IPS-15b (cell line): Measurements from ENCODE around the gene BCAS3.
"Not testable (repeated sequence)": the region's sequence is repeated elsewhere in the genome, so short reads cannot be mapped to it uniquely, and the experiment has no call there.

Source experiments
- H3K27me3 ChIP-seq: one replicate; pipeline ENCODE4 v1.6.1; 2013; ENCODE audit warnings: low read length; ENCODE audit not compliant: control insufficient read depth, insufficient read depth
- H3K36me3 ChIP-seq: one replicate; pipeline ENCODE4 v1.6.1; 2013; ENCODE audit warnings: low read length; ENCODE audit not compliant: control insufficient read depth, insufficient read depth
- H3K4me1 ChIP-seq: one replicate; pipeline ENCODE4 v1.6.1; 2013; ENCODE audit warnings: mild to moderate bottlenecking, low read length; ENCODE audit not compliant: control insufficient read depth, insufficient read depth
- H3K4me3 ChIP-seq: one replicate; pipeline ENCODE4 v1.5.1; 2013; ENCODE audit warnings: low read depth, low read length
- H3K9ac ChIP-seq: one replicate; pipeline ENCODE4 v1.6.1; 2013; ENCODE audit warnings: low read depth, mild to moderate bottlenecking, low read length
- H3K9me3 ChIP-seq: one replicate; pipeline ENCODE4 v1.6.1; 2013; ENCODE audit warnings: mild to moderate bottlenecking, low read length; ENCODE audit not compliant: control insufficient read depth, insufficient read depth

The BCAS3 gene

DNA sequence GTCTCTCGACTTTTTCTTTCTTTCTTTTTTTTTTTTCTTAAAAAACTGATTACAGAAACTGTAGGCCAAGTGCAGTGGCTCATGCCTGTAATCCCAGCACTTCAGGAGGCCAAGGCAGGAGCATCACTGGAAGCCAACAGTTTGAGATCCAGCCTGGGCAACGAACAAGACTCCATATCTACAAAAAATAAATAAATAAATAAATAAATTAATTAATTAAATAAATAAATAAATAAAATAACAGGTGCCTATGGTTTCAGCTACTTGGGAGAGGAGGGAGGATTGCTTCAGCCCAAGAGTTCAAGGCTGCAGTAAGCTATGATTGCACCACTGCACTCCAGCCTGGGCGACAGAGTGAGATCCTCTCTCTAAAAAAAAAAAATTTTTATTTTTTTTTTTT lies 679.4 kb downstream of the BCAS3 start:
- not testable (repeated sequence) for H3K9ac ChIP-seq, H3K27me3 ChIP-seq, H3K4me3 ChIP-seq, H3K36me3 ChIP-seq, H3K9me3 ChIP-seq, H3K4me1 ChIP-seq

DNA sequence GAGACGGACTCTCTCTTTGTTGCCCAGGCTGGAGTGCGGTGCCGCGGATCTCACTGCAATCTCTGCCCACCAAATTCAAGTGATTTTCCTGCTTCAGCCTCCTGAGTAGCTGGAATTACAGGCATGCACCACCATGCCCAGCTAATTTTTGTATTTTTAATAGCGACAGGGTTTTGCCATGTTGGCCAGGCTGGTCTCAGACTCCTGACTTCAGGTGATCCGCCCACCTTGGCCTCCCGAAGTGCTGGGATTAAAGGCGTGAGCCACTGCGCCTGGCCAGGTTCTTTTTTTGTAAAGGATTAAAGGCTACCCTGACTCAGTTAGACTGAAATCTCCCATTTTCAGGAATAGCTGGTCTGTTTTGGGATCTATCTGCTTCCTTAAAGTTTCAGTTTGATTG lies 681.9 kb downstream of the BCAS3 start:
- not testable (repeated sequence) for H3K9me3 ChIP-seq, H3K4me3 ChIP-seq, H3K36me3 ChIP-seq, H3K9ac ChIP-seq, H3K27me3 ChIP-seq, H3K4me1 ChIP-seq

DNA sequence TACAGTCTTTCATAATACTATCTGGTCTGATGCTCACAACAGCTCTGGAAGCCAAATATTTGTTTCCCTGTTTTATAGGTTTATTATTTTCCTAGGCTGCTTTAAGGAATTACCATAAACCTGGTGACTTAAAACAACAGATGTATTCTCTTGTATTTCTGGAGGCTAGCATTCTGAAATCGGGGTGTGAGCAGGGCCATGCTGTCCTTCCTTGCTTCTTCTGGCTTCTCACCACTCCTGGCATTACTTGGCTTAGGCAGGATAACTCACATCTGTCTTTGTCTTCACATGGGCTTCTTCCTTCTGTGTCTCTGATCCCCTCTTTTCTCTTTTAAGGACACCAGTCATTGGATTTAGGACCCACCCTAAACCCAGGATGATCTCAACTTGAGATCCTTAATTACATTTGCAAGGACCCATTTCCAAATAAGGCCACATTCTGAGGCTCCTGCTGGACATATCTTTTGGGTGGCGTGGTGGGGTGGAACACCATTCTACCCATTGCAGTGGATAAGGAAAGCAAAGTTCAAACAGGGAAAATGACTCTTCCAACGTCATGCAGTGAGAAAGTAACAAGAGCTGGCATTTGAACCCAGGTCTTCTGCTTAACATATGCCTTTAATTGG lies 682.8 kb downstream of the BCAS3 start:
- no peaks in the 10 kb centered on the region for H3K4me1 ChIP-seq
- no peak overlapping the region for H3K9ac ChIP-seq
- H3K27me3 ChIP-seq, result no peaks in the 10 kb centered on the region
- no peaks in the 10 kb centered on the region for H3K9me3 ChIP-seq
- no peaks in the 10 kb centered on the region for H3K36me3 ChIP-seq
- H3K4me3 ChIP-seq, result no peak overlapping the region

DNA sequence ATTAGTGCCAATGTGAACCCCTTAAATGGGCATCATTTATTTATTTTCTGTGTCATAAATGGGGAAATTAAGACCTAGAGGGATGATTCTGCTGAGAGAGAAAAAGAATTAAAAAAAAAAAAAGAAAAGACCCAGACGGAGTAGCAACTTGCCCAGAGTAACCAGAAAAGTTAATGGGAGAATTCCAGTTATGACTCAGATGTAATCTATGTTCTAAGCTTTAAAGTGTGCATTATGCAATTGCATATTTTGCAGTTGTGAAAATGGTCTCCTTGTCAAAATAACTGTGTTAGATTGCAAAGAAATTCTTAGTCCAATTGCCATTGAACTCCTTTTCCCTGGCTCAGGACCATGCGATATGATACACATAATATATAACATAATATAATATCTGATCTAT lies 683.4 kb downstream of the BCAS3 start:
- Histone ChIP-seq H3K9me3 (no peaks in the 10 kb centered on the region), H3K4me1 (no peaks in the 10 kb centered on the region), H3K4me3 (no peak overlapping the region), H3K9ac (no peak overlapping the region), H3K27me3 (no peaks in the 10 kb centered on the region), H3K36me3 (no peaks in the 10 kb centered on the region)

DNA sequence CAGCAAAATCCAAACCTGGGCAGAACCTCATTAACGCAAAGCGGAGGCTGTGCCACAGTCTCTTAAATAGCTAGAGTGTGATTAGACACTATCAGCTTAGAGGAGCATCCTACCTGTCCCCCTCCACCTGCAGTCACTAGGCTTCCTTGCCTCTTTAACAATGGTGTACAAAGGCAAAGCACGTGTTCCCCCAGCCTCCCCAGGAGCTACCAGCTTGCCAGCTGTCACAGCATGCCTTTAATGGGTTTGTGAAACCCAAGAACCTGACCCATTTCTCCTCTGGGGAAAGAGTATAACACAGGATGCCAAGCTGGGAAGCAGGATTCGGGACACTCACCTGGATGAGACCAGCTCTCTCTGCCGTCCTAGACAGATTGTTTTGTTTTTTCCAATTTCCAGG lies 684.7 kb downstream of the BCAS3 start:
- no peaks in the 10 kb centered on the region for H3K9me3 ChIP-seq
- H3K36me3 ChIP-seq, result no peaks in the 10 kb centered on the region
- H3K9ac ChIP-seq, result no peak overlapping the region
- no peaks in the 10 kb centered on the region for H3K4me1 ChIP-seq
- H3K27me3 ChIP-seq, result no peaks in the 10 kb centered on the region
- H3K4me3 ChIP-seq, result no peak overlapping the region

DNA sequence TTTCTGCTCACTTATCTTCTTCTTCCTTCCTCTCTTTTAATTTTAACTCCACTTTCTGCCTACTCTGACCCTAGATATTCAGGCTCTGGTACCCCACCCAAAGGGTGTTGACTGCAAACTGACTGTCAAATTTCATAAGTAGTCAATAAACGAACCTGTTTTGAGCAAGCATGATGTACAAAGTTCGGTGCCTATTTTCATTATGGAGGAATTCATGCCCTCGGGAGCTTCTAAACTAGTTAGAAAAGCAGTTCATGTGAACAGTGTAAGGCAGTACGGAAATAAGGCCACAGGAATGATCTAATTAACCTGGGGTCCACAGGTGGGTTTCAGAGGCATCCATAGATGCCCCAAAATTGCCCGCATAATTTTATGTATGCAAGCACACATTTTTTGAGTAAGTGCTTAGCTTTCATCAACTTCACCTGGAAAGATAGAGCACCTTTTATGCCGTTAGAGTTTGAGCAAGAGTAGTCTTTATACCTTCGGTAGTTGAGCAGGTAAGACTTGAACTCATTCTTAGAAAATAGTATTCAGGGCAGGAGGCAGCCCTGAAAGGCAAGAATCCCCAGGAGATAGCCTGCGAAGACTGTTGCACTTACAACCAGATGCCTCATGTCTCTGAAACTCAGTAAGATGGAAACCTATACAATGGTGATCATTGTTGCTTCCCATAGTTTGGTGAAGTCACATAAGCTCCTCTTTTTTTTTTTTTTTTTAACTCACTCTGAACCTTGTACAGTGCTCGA lies 685.4 kb downstream of the BCAS3 start:
- Histone ChIP-seq H3K27me3 (no peaks in the 10 kb centered on the region), H3K36me3 (no peaks in the 10 kb centered on the region), H3K9me3 (no peaks in the 10 kb centered on the region), H3K4me3 (no peak overlapping the region), H3K9ac (no peak overlapping the region), H3K4me1 (no peaks in the 10 kb centered on the region)

DNA sequence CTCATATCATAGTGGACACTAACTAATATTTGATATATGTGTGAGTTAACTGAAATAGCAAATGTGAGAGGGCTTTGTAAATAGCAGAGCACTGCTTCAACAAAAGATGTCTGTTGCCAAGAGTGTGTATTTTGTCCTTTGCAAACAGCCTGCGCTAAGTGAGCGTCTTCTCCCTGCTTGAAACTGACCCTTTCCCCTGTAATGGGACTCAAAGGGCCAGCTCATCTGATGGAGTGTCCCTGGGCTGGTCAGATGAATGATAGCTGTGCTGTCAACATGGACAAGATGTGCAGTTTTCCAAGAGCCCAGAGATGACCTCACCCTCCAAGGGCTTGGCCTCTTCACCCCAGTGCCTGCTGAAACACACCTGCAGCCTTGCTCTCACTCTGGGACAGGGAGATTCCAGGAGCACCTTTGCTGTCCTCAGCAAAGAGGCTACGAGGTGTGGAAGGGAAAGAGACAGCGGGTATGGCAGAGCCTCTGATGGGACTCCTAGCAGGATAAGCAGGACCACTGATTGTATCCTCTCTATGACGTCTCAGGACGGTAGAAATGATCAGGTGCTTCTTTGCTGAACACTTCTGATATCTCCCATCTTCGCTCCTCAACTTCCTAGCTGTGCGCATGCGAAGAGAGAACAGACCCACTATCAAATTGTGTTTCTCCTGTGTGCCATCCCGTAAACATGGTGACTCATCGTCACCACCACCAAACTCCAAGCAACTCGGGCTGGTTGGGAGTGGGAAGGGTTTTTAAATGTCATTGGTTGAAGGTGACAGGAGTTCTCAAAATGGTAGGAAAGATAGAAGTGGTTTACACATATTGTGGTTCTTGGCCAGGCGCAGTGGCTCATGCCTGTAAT lies 686.2 kb downstream of the BCAS3 start:
- H3K36me3 ChIP-seq, result no peaks in the 10 kb centered on the region
- no peak overlapping the region for H3K9ac ChIP-seq
- no peaks in the 10 kb centered on the region for H3K4me1 ChIP-seq
- no peak overlapping the region for H3K4me3 ChIP-seq
- H3K9me3 ChIP-seq, result no peaks in the 10 kb centered on the region
- no peaks in the 10 kb centered on the region for H3K27me3 ChIP-seq

DNA sequence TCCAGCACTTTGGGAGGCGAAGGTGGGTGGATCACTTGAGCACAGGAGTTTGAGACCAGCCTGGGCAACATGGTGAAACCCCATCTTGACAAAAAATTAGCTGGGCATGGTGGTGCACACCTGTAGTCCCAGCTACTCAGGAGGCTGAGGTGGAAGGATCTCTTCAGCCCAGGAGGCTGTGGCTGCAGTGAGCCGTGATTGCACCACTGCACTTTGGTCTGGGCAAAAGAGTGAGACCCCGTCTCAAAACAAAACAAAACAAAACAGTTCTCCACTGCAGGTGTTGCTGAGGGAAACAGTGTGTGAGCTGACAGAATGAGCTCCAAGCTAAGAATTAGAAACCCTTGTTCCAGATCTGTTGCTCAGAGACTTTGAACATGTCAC lies 686.8 kb downstream of the BCAS3 start:
- no peaks in the 10 kb centered on the region for H3K9me3 ChIP-seq
- H3K36me3 ChIP-seq, result no peaks in the 10 kb centered on the region
- H3K4me1 ChIP-seq, result no peaks in the 10 kb centered on the region
- no peak overlapping the region for H3K4me3 ChIP-seq
- H3K27me3 ChIP-seq, result no peaks in the 10 kb centered on the region
- H3K9ac ChIP-seq, result no peak overlapping the region

DNA sequence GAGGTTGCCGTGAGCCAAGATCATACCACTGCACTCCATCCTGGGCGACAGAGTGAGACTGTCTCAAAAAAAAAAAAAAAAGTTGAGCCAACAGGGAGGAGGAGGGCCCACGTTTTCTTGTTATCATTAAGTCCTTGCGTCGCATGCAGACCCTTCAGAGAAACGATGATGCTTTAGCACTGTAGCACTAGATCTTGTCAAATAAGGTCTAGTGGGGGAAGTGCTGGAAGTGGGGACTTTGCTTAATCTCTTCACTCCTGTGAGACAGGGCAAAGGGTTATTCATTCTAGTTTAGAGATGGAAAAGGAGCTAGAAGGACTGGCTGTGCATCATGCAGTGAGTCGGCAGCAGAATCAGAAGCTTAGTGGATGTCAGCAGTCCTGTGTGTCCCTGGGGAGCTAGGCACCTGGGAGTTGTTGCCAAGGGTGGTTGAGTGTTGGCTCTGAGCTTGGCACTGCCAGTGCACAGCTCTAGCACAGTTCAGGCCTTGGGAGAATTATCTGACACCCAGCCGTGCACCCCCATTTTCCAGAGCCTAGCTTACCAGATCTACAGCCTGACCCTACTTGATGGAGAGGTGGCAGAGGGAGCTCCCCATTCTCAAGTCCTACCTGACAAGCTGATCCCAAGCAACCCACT lies 688.5 kb downstream of the BCAS3 start:
- no peaks in the 10 kb centered on the region for H3K4me1 ChIP-seq
- H3K9me3 ChIP-seq, result no peaks in the 10 kb centered on the region
- H3K27me3 ChIP-seq, result no peaks in the 10 kb centered on the region
- no peak overlapping the region for H3K9ac ChIP-seq
- H3K36me3 ChIP-seq, result no peaks in the 10 kb centered on the region
- no peak overlapping the region for H3K4me3 ChIP-seq

DNA sequence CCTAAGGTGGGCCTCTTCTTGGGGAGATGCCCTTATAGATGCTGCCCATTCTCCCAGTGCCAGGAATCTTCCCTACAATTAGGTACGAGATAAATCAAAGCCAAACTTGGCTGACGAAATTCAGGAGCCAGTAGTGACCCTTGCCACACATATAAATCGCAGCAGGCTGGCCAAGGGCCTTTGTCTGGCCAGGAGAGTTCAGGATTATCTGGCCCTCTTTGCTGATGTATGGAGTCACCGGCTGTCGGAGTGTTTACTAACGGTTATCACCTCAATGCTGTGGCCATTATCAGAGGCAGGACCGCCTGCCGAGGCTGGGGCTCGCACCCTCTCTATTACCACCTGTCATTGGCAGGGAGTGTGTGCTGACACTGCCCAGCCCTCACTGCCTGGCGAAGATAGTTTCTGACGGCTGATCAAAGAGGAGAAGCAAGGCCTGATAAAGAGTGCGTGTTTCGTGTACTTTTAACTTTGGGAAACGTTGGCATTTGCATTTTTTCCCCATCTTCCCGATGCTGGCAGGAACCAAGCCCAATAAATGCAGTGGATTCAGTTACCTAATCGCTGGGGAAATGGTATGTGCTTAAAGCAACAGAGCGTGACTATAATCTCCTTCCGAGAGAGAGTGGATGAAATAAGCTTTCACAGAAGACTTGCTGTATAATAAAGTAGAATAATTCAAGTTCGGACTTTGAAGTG lies 689.2 kb downstream of the BCAS3 start:
- H3K4me1 ChIP-seq, result no peaks in the 10 kb centered on the region

DNA sequence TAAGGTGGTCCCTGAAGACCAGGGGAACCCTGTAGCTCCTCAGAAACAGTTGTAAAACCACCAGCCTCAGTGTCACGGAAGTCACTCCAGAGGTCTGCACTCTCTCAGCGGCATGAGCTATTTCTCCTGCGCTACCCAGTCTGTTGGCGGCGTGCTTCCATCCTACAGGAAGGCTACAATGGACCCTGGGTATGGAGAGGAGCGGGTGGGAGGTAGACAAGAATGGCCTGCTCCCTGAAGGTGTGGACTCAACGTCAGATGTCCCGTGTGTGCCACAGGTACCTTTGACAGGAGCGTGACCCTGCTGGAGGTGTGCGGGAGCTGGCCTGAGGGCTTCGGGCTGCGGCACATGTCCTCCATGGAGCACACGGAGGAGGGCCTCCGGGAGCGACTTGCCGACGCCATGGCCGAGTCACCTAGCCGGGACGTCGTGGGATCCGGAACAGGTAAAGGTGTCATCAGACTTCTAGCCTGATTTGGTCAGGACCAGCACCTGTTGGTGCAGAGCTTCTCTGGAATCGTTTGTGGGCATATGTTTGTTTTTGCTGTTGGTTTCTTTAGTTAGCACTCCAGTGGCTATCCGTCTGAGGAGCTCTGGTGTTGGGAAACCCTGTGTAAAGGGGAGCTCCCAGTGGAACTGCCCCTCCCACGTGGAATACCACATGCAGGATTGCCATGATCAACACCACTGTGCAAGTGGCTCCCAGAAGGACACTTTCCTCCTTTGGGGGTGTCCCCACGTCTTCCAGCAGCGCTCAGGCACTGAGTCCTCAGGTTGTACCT lies 690.6 kb downstream of the BCAS3 start:
- Histone ChIP-seq H3K36me3 (no peaks in the 10 kb centered on the region), H3K4me3 (no peak overlapping the region), H3K9ac (no peak overlapping the region), H3K9me3 (no peaks in the 10 kb centered on the region), H3K4me1 (no peaks in the 10 kb centered on the region), H3K27me3 (no peaks in the 10 kb centered on the region)

More for the DNA sequence above, 689.2 kb downstream of the BCAS3 start:
- H3K9ac ChIP-seq, result no peak overlapping the region
- no peaks in the 10 kb centered on the region for H3K36me3 ChIP-seq
- no peaks in the 10 kb centered on the region for H3K9me3 ChIP-seq
- no peaks in the 10 kb centered on the region for H3K27me3 ChIP-seq
- H3K4me3 ChIP-seq, result no peak overlapping the region
